ENCODE results near the gene RASL10B.

DNA sequence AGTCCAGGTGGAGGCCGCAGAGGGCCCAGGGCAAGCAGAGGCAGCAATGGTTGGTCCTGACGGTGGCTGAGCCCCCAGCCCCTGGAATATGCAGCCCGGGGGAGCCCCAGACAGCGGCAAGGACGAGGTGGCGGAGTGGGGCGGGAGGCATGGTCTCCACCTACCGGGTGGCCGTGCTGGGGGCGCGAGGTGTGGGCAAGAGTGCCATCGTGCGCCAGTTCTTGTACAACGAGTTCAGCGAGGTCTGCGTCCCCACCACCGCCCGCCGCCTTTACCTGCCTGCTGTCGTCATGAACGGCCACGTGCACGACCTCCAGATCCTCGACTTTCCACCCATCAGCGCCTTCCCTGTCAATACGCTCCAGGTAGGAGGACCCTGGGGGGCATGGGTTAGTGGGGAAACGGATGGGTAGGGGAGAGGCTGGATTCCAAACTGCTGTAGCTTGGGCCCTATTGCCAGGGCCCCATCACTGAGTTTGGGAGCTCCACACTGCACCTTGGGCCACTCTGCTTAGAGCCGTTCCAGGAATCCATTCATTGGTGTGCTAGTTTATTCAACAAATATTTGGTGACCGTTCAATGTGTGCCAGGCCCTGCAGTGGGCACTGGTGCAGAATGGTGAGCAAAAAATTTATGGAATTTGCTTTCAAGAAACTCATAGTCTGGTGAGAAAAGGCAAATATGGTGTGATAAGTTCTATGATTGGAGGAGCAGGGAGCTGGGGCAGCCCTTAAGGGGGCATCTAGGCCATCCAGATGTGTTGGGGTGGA lies 3.8 kb downstream of the RASL10B start:
- no peak for TF ChIP-seq POU2F2 (IDR thresholded peaks at IDR 0.05; ENCODE audit: low read depth, low read length)
- no peak for TF ChIP-seq POLR2A (IDR thresholded peaks at IDR 0.05; ENCODE audit: low read depth, low read length)
- no peak for TF ChIP-seq TAF1 (IDR thresholded peaks at IDR 0.05; ENCODE audit: low read depth, low read length)
